Neural progenitor cell (in vitro differentiated cells): Measurements from ENCODE around the gene HK1. TPM values are rescaled to one million over a fixed set of nuclear protein-coding genes. Genes with fewer than 3 reads are reported as not detected.

Experiments used
- DNase-seq: peaks from one replicate; pipeline ENCODE4 v3.0.0-alpha.2; 2016; ENCODE audit warnings: low spot score
- H2AFZ ChIP-seq: fragments of 200-600 bp; sonication (generic); replicated peaks from 2 replicates; pipeline ENCODE4 v1.6.1; 2016; ENCODE audit warnings: antibody characterized with exemption
- H3F3A ChIP-seq: fragments of 200-600 bp; sonication (generic); 2 replicates; pipeline ENCODE4 v1.6.1; 2016; ENCODE audit warnings: antibody characterized with exemption, low read depth
- H3K27ac ChIP-seq: fragments of 200-600 bp; sonication (generic); 2 replicates; pipeline ENCODE4 v1.5.1; 2016; ENCODE audit warnings: mild to moderate bottlenecking
- H3K27me3 ChIP-seq: fragments of 200-600 bp; sonication (generic); 2 replicates; pipeline ENCODE4 v1.6.1; 2016; ENCODE audit warnings: mild to moderate bottlenecking, moderate library complexity
- H3K36me3 ChIP-seq: fragments of 200-600 bp; sonication (generic); 2 replicates; pipeline ENCODE4 v1.5.1; 2016
- H3K4me1 ChIP-seq: fragments of 200-600 bp; sonication (generic); 2 replicates; pipeline ENCODE4 v1.6.1; 2016; ENCODE audit warnings: mixed run types
- H3K4me2 ChIP-seq: fragments of 200-600 bp; sonication (generic); 2 replicates; pipeline ENCODE4 v1.6.1; 2016
- H3K4me3 ChIP-seq: fragments of 200-600 bp; sonication (generic); 2 replicates; pipeline ENCODE4 v1.5.1; 2016
- H3K79me2 ChIP-seq: fragments of 200-600 bp; sonication (generic); 2 replicates; pipeline ENCODE4 v1.6.1; 2016; ENCODE audit warnings: low read depth
- H3K9ac ChIP-seq: fragments of 200-600 bp; sonication (generic); 2 replicates; pipeline ENCODE4 v1.6.1; 2016
- H3K9me3 ChIP-seq: fragments of 200-600 bp; sonication (generic); 2 replicates; pipeline ENCODE4 v1.5.1; 2016; ENCODE audit warnings: low read depth
- H4K20me1 ChIP-seq: fragments of 200-600 bp; sonication (generic); 2 replicates; pipeline ENCODE4 v1.6.1; 2016; ENCODE audit warnings: low read depth
- H3K27ac Mint-ChIP-seq: 3 replicates; pipeline ENCODE4 v1.8.0; 2021; ENCODE audit warnings: mixed read lengths
- H3K27me3 Mint-ChIP-seq: 2 replicates; pipeline ENCODE4 v1.8.0; 2022; ENCODE audit warnings: low read depth, mild to moderate bottlenecking, inconsistent platforms, moderate library complexity, mixed read lengths; ENCODE audit not compliant: insufficient read depth
- H3K36me3 Mint-ChIP-seq: 3 replicates; pipeline ENCODE4 v1.8.0; 2021; ENCODE audit warnings: mixed read lengths
- H3K4me1 Mint-ChIP-seq: 3 replicates; pipeline ENCODE4 v1.8.0; 2021; ENCODE audit warnings: mixed read lengths
- H3K4me3 Mint-ChIP-seq: 3 replicates; pipeline ENCODE4 v1.8.0; 2021; ENCODE audit warnings: mild to moderate bottlenecking, moderate library complexity, mixed read lengths
- H3K9me3 Mint-ChIP-seq: 3 replicates; pipeline ENCODE4 v1.8.0; 2020; ENCODE audit warnings: mixed read lengths
- CTCF ChIP-seq: fragments of 200-600 bp; sonication (generic); IDR thresholded peaks from 2 replicates; pipeline ENCODE4 v1.5.1; 2017; ENCODE audit warnings: antibody characterized with exemption, mild to moderate bottlenecking
- EZH2 ChIP-seq: fragments of 200-600 bp; sonication (generic); IDR thresholded peaks from 2 replicates; pipeline ENCODE4 v1.6.1; 2017; ENCODE audit warnings: antibody characterized with exemption, mild to moderate bottlenecking, moderate library complexity
- EZH2phosphoT487 ChIP-seq: fragments of 200-600 bp; sonication (generic); IDR thresholded peaks from 2 replicates; pipeline ENCODE4 v1.6.1; 2017; ENCODE audit warnings: antibody characterized with exemption
- total RNA-seq: library from RNA; depleted of rRNA; stranded (reverse); fragments of >200 nt; gene quantifications from 2 replicates; pipeline ENCODE4 v1.2.3, GENCODE V29; 2015; ENCODE audit warnings: low replicate concordance

HK1 gene
- total RNA-seq, 1 donor from 2014 or later = 30.1 TPM

GRCh38 chr10:69387500-69387899, 109.2 kb downstream of the HK1 start:
- Histone ChIP-seq H4K20me1 (no peaks in the 10 kb centered on the region), H3F3A (peaks cover 8% of the 10 kb centered on the region), H3K79me2 (no peaks in the 10 kb centered on the region), H3K4me2 (no peak overlapping the region), H3K9ac (no peak overlapping the region), H3K36me3 (no peaks in the 10 kb centered on the region), H2AFZ (no peak overlapping the region), H3K4me1 (peaks cover 14% of the 10 kb centered on the region), H3K4me3 (no peak overlapping the region), H3K9me3 (no peaks in the 10 kb centered on the region), H3K27me3 (no peaks in the 10 kb centered on the region), H3K27ac (no peak overlapping the region)
- H3K4me3 Mint-ChIP-seq = no peak overlapping the region
- peaks cover 16% of the 10 kb centered on the region for H3K4me1 Mint-ChIP-seq
- TF ChIP-seq EZH2phosphoT487 (no peak), EZH2 (no peak), CTCF (no peak)
- H3K27me3 Mint-ChIP-seq = no peaks in the 10 kb centered on the region
- H3K9me3 Mint-ChIP-seq = no peaks in the 10 kb centered on the region
- no peak overlapping the region for H3K27ac Mint-ChIP-seq
- peaks cover 28% of the 10 kb centered on the region for H3K36me3 Mint-ChIP-seq
- no peak for DNase-seq

- no peaks in the 10 kb centered on the region for H3K79me2 ChIP-seq
These were observed 110.2 kb downstream of the HK1 start for GRCh38 chr10:69388488-69388887.

GRCh38 chr10:69389827-69390490, 111.7 kb downstream of the HK1 start:
- Histone ChIP-seq H3K4me1 (peaks cover 14% of the 10 kb centered on the region), H2AFZ (no peak overlapping the region), H3K9ac (no peak overlapping the region), H3K4me3 (no peak overlapping the region), H3K9me3 (no peaks in the 10 kb centered on the region), H3K79me2 (no peaks in the 10 kb centered on the region), H3F3A (peaks cover 8% of the 10 kb centered on the region), H4K20me1 (no peaks in the 10 kb centered on the region), H3K27ac (peak overlapping the region; percentile 46), H3K4me2 (no peak overlapping the region), H3K36me3 (no peaks in the 10 kb centered on the region), H3K27me3 (no peaks in the 10 kb centered on the region)
- peaks cover 18% of the 10 kb centered on the region for H3K4me1 Mint-ChIP-seq
- H3K27ac Mint-ChIP-seq = peak overlapping the region; percentile 73
- DNase-seq = peak; percentile 42
- H3K9me3 Mint-ChIP-seq = no peaks in the 10 kb centered on the region
- H3K36me3 Mint-ChIP-seq = peaks cover 23% of the 10 kb centered on the region
- H3K27me3 Mint-ChIP-seq = no peaks in the 10 kb centered on the region
- peak overlapping the region; percentile 42 for H3K4me3 Mint-ChIP-seq
- TF ChIP-seq EZH2phosphoT487 (no peak), CTCF (no peak), EZH2 (no peak)

More at GRCh38 chr10:69388488-69388887, 110.2 kb downstream of the HK1 start:
- TF ChIP-seq EZH2 (no peak), CTCF (no peak), EZH2phosphoT487 (no peak)
- Mint-ChIP-seq H3K27ac (no peak overlapping the region), H3K27me3 (no peaks in the 10 kb centered on the region), H3K4me3 (no peak overlapping the region), H3K36me3 (peaks cover 26% of the 10 kb centered on the region), H3K9me3 (no peaks in the 10 kb centered on the region), H3K4me1 (peaks cover 18% of the 10 kb centered on the region)
- no peaks in the 10 kb centered on the region for H3K36me3 ChIP-seq
- H3K27me3 ChIP-seq = no peaks in the 10 kb centered on the region
- no peak for DNase-seq
- no peak overlapping the region for H3K27ac ChIP-seq
- H3K9me3 ChIP-seq = no peaks in the 10 kb centered on the region
- no peak overlapping the region for H3K4me3 ChIP-seq
- no peak overlapping the region for H3K4me2 ChIP-seq
- H3F3A ChIP-seq = peaks cover 8% of the 10 kb centered on the region
- no peak overlapping the region for H3K9ac ChIP-seq
- no peak overlapping the region for H2AFZ ChIP-seq
- peaks cover 14% of the 10 kb centered on the region for H3K4me1 ChIP-seq
- H4K20me1 ChIP-seq = no peaks in the 10 kb centered on the region
